H1 (cell line): ENCODE measurements around the gene MELTF. TPM values are rescaled to one million over a fixed set of nuclear protein-coding genes. Genes with fewer than 3 reads are reported as not detected.

Source experiments
- CTCF ChIA-PET: fragments of 300-600 bp; sonication (Branson Sonifier 250); formaldehyde crosslinking; loops from one replicate; lab custom pipeline; 2021; ENCODE audit not compliant: partially characterized antibody; lab: Charles Lee
- POLR2A ChIA-PET: fragments of 300-600 bp; sonication (Branson Sonifier 250); formaldehyde crosslinking; loops from one replicate; lab custom pipeline; 2021; ENCODE audit warnings: inconsistent platforms; ENCODE audit not compliant: partially characterized antibody; lab: Charles Lee
- DNase-seq, 2 experiments: peaks; one replicate each; pipeline versions ENCODE4 v3.0.0 to v3.0.0-alpha.2; 2010 to 2022; ENCODE audit warnings: low spot score in 2 of 2, low read depth in 1 of 2, mixed read lengths in 1 of 2
- FAIRE-seq: peaks from 2 replicates; lab custom pipeline; 2011; peaks lifted over from hg19 to GRCh38; lab: Jason Lieb, UNC
- H2AFZ ChIP-seq: 2 replicates; pipeline ENCODE4 v1.8.1; 2012; ENCODE audit warnings: low read length, inconsistent platforms
- H2AK5ac ChIP-seq: 2 replicates; pipeline ENCODE4 v1.6.1; 2013; ENCODE audit warnings: low read depth, low read length
- H2BK120ac ChIP-seq: replicated peaks from 2 replicates; pipeline ENCODE3; 2013; ENCODE audit warnings: low read depth, low read length, inconsistent platforms
- H2BK12ac ChIP-seq: 2 replicates; pipeline ENCODE4 v1.6.1; 2013; ENCODE audit warnings: low read depth, low read length
- H2BK15ac ChIP-seq: 2 replicates; pipeline ENCODE4 v1.6.1; 2013; ENCODE audit warnings: low read length
- H2BK20ac ChIP-seq: 2 replicates; pipeline ENCODE4 v1.6.1; 2013; ENCODE audit warnings: low read length
- H2BK5ac ChIP-seq: 2 replicates; pipeline ENCODE4 v1.6.1; 2013; ENCODE audit warnings: low read depth, low read length
- H3K14ac ChIP-seq: 2 replicates; pipeline ENCODE4 v1.6.1; 2013; ENCODE audit warnings: inconsistent platforms; ENCODE audit not compliant: insufficient read length
- H3K18ac ChIP-seq: 2 replicates; pipeline ENCODE4 v1.6.1; 2013; ENCODE audit warnings: low read length; ENCODE audit errors: extremely low read depth
- H3K23ac ChIP-seq: 2 replicates; pipeline ENCODE4 v1.6.1; 2013; ENCODE audit warnings: inconsistent platforms; ENCODE audit not compliant: insufficient read length
- H3K23me2 ChIP-seq: 2 replicates; pipeline ENCODE4 v1.6.1; 2013; ENCODE audit warnings: low read depth, low read length
- H3K27ac ChIP-seq: 2 replicates; pipeline ENCODE4 v1.6.1; 2011; ENCODE audit warnings: low read depth, low read length, inconsistent platforms
- H3K27me3 ChIP-seq, 4 experiments: replicated peaks in 1 of 4; 1 replicate in 1 of 4; 2 replicates in 3 of 4; pipeline versions ENCODE4 v1.6.1 to v1.8.1; 2011 to 2013; ENCODE audit warnings: low read length in 3 of 4, mild to moderate bottlenecking in 3 of 4, inconsistent platforms in 2 of 4, mixed read lengths in 2 of 4, moderate library complexity in 1 of 4; ENCODE audit not compliant: control insufficient read depth in 3 of 4, insufficient read depth in 3 of 4; ENCODE audit errors: extremely low read depth in 1 of 4
- H3K36me3 ChIP-seq, 4 experiments: 2 replicates each; pipeline versions ENCODE4 v1.6.1 to v1.8.1; 2011 to 2013; ENCODE audit warnings: mild to moderate bottlenecking in 4 of 4, low read length in 3 of 4, moderate library complexity in 2 of 4, control low read depth in 1 of 4, inconsistent platforms in 1 of 4; ENCODE audit not compliant: insufficient read depth in 4 of 4, control insufficient read depth in 2 of 4
- H3K4ac ChIP-seq: replicated peaks from 2 replicates; pipeline ENCODE3; 2013; ENCODE audit warnings: low read length, low read depth, mixed read lengths, inconsistent platforms; ENCODE audit not compliant: insufficient read length
- H3K4me1 ChIP-seq, 4 experiments: replicated peaks in 1 of 4; 1 replicate in 1 of 4; 2 replicates in 3 of 4; pipeline versions ENCODE4 v1.6.1 to v1.8.1; 2011 to 2013; ENCODE audit warnings: low read length in 3 of 4, inconsistent platforms in 2 of 4, mixed read lengths in 1 of 4; ENCODE audit not compliant: insufficient read depth in 4 of 4, control insufficient read depth in 3 of 4
- H3K4me2 ChIP-seq, 2 experiments: 2 replicates each; pipeline versions ENCODE4 v1.6.1 to v1.8.1; 2011 to 2013; ENCODE audit warnings: low read depth in 2 of 2, low read length in 2 of 2, control low read depth in 1 of 2, inconsistent platforms in 1 of 2, mild to moderate bottlenecking in 1 of 2; ENCODE audit not compliant: insufficient read depth in 1 of 2
- H3K4me3 ChIP-seq, 4 experiments: fragments of 200-600, 300-600 bp in 1 of 4; sonication (generic), shearing (Covaris generic), sonication (Bioruptor Twin) in 1 of 4; 2 replicates each; pipeline versions ENCODE4 v1.5.1 to v1.8.1; 2011 to 2016; ENCODE audit warnings: low read length in 4 of 4, low read depth in 3 of 4, control low read depth in 2 of 4, inconsistent platforms in 2 of 4, mild to moderate bottlenecking in 2 of 4, mixed read lengths in 1 of 4, moderate library complexity in 1 of 4; ENCODE audit not compliant: insufficient read depth in 2 of 4; ENCODE audit errors: extremely low read depth in 1 of 4
- H3K56ac ChIP-seq: replicated peaks from 2 replicates; pipeline ENCODE3; 2013; ENCODE audit warnings: low read depth, mild to moderate bottlenecking, mixed read lengths, low read length, inconsistent platforms; ENCODE audit not compliant: insufficient read length
- H3K79me1 ChIP-seq: 2 replicates; pipeline ENCODE4 v1.6.1; 2013; ENCODE audit warnings: low read depth, low read length, control low read depth
- H3K79me2 ChIP-seq, 2 experiments: 2 replicates each; pipeline versions ENCODE4 v1.6.1 to v1.8.1; 2012 to 2013; ENCODE audit warnings: low read length in 2 of 2, mild to moderate bottlenecking in 2 of 2, inconsistent platforms in 1 of 2; ENCODE audit not compliant: insufficient read depth in 2 of 2, control insufficient read depth in 1 of 2
- H3K9ac ChIP-seq, 4 experiments: replicated peaks in 1 of 4; 1 replicate in 1 of 4; 2 replicates in 3 of 4; pipeline versions ENCODE4 v1.6.1 to v1.8.1; 2011 to 2013; ENCODE audit warnings: low read depth in 3 of 4, low read length in 3 of 4, control low read depth in 2 of 4, mild to moderate bottlenecking in 2 of 4, moderate library complexity in 2 of 4, inconsistent platforms in 1 of 4; ENCODE audit errors: extremely low read depth in 1 of 4
- H3K9me3 ChIP-seq, 2 experiments: 2 replicates each; pipeline versions ENCODE4 v1.6.1 to v1.8.1; 2012 to 2013; ENCODE audit warnings: mild to moderate bottlenecking in 2 of 2, moderate library complexity in 2 of 2, control low read depth in 1 of 2, inconsistent platforms in 1 of 2, low read depth in 1 of 2, low read length in 1 of 2, mixed read lengths in 1 of 2; ENCODE audit not compliant: insufficient read depth in 2 of 2
- H4K20me1 ChIP-seq, 2 experiments: replicated peaks in 1 of 2; 2 replicates each; pipeline versions ENCODE3 to v1.8.1; 2011 to 2013; ENCODE audit warnings: inconsistent platforms in 2 of 2, low read length in 2 of 2, mild to moderate bottlenecking in 1 of 2; ENCODE audit not compliant: insufficient read depth in 2 of 2, control insufficient read depth in 1 of 2
- H4K5ac ChIP-seq: 2 replicates; pipeline ENCODE4 v1.6.1; 2013; ENCODE audit warnings: low read length, low read depth, mixed read lengths, inconsistent platforms; ENCODE audit not compliant: insufficient read length
- H4K8ac ChIP-seq: 2 replicates; pipeline ENCODE4 v1.8.0; 2013; ENCODE audit warnings: mild to moderate bottlenecking, moderate library complexity, low read length, inconsistent platforms; ENCODE audit not compliant: insufficient read depth; ENCODE audit errors: extremely low read depth
- H4K91ac ChIP-seq: replicated peaks from 2 replicates; pipeline ENCODE3; 2013; ENCODE audit warnings: low read length, mixed read lengths, inconsistent platforms; ENCODE audit not compliant: insufficient read length
- ASH2L ChIP-seq: fragments of 200-600, 300-600 bp; sonication (generic); IDR thresholded peaks from one replicate; pipeline ENCODE4 v1.7.1; 2017; ENCODE audit warnings: low read length
- HDAC6 ChIP-seq: IDR thresholded peaks from one replicate; pipeline ENCODE4 v1.7.1; 2012; ENCODE audit warnings: low read depth, mild to moderate bottlenecking, inconsistent platforms, low read length, moderate library complexity
- KDM4A ChIP-seq: IDR thresholded peaks from one replicate; pipeline ENCODE4 v1.7.1; 2012; ENCODE audit warnings: low read depth, mild to moderate bottlenecking, moderate library complexity, low read length, inconsistent platforms; ENCODE audit not compliant: severe bottlenecking
- MAX ChIP-seq: IDR thresholded peaks from 2 replicates; pipeline ENCODE4 v1.6.1; 2012; ENCODE audit warnings: inconsistent platforms
- RAD21 ChIP-seq, 2 experiments: IDR thresholded peaks in 1 of 2; conservative IDR thresholded peaks in 1 of 2; 2 replicates each; pipeline ENCODE4 v1.6.1; 2011; ENCODE audit warnings: low read depth in 2 of 2, low read length in 2 of 2, improper control_type of control experiment in 1 of 2, inconsistent platforms in 1 of 2, mild to moderate bottlenecking in 1 of 2, moderate library complexity in 1 of 2
- RBBP5 ChIP-seq: IDR thresholded peaks from 2 replicates; pipeline ENCODE4 v1.7.1; 2012; ENCODE audit warnings: low read depth, mild to moderate bottlenecking, inconsistent platforms, low read length, moderate library complexity, borderline replicate concordance
- SIN3A ChIP-seq, 2 experiments: IDR thresholded peaks in 1 of 2; conservative IDR thresholded peaks in 1 of 2; 2 replicates each; pipeline ENCODE4 v1.6.1; 2011 to 2012; ENCODE audit warnings: low read length in 2 of 2, improper control_type of control experiment in 1 of 2, low read depth in 1 of 2, mild to moderate bottlenecking in 1 of 2
- SIX5 ChIP-seq: IDR thresholded peaks from 2 replicates; pipeline ENCODE4 v1.6.1; 2011; ENCODE audit warnings: mild to moderate bottlenecking, low read depth, low read length
- WGBS, 2 experiments: shearing (Covaris generic) in 1 of 2; methylation state at CpG; one replicate each; pipeline versions ENCODE4 v1.1.6 to v1.1.7; 2013 to 2015; ENCODE audit warnings: low lambda C conversion rate in 2 of 2, mixed read lengths in 2 of 2, inconsistent platforms in 1 of 2, low coverage in 1 of 2, missing lambda C conversion rate in 1 of 2; ENCODE audit not compliant: insufficient replicate concordance in 2 of 2, insufficient coverage in 1 of 2, insufficient read length in 1 of 2; ENCODE audit errors: extremely low coverage in 1 of 2, missing lambda C conversion rate in 1 of 2; 5-methylcytosine and 5-hydroxymethylcytosine counted together
- polyA plus RNA-seq, 7 experiments: library from polyadenylated mRNA; depleted of rRNA in 3 of 7; stranded (reverse) in 5 of 7; unstranded in 2 of 7; fragments of >200 nt in 5 of 7; fragments of 200-250 nt in 2 of 7; gene quantifications; 1 replicate in 5 of 7; 2 replicates in 1 of 7; 4 replicates in 1 of 7; pipeline versions ENCODE4 v1.2.1 to v1.2.3, GENCODE V29; 2011 to 2013; ENCODE audit warnings: missing spikeins in 2 of 7, mixed read lengths in 2 of 7
- total RNA-seq: library from RNA; stranded (reverse); fragmentation: NEBNext Ultra II Directional; extraction: Animal tissue kit (Norgen Biotek cat#: 25700); gene quantifications from 2 replicates; pipeline ENCODE4 v1.2.1, GENCODE V29; 2021
- TF ChIP-seq, protein P1 (sequence below): IDR thresholded peaks from 2 replicates; pipeline ENCODE4 v1.6.1; 2012; ENCODE audit warnings: low read length, inconsistent platforms

Gene MELTF
- total and polyA plus RNA-seq, 2 of the 8 experiments (the other 6 are each of a cell fraction or from before 2014, with no cell fraction given), result 1.7 to 3.5 TPM

DNA sequence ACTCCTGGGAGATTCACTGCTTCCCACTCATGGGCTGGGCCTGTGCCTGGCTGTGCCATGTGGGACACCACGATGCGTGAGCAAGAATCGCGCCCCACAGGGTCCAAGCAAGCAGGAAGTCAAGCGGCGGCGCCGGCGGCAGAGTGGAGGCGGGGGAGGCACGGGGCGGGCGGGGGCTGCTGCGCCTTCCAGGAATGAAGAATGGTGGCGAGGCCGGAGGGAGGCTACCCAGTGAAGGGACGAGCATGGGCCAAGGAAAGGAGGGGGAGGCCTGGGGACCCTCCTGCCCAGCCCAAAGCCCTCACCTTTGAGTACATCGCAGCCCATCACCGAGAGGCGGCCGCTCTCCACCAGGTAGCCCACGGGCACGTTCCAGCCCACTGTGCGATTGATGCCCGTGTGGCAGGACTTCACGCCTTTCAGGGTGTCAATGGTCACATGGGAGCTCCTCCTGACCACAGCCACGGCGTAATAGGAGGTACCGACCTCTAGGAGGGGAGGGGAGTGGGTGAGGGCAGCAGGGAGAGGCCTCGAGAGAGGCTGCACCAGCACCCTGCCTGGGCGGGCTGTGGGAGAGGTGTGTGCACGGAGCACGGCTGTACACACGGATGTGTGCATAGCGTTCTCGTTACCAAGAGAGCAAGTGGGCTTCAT, 5.5 kb downstream of the MELTF start:
- no peak overlapping the region for H2BK15ac ChIP-seq
- H3K23me2 ChIP-seq, result peaks cover 3% of the 10 kb centered on the region; the same call in 1 of the 2 replicates
- CTCF ChIA-PET, result interaction anchor here (1.2 to 16.7 kb wide), 3 partner anchors 8 to 46 kb away, joined by 3 to 245 read pairs (median 3); no protein-coding TSS in a partner anchor
- no peaks in the 10 kb centered on the region for H3K9me3 ChIP-seq
- no peak overlapping the region for H2BK120ac ChIP-seq
- no peaks in the 10 kb centered on the region for H3K36me3 ChIP-seq
- H3K79me1 ChIP-seq, result no peaks in the 10 kb centered on the region
- H3K4me3 ChIP-seq, result no peak overlapping the region
- no peak overlapping the region for H3K56ac ChIP-seq
- no peaks in the 10 kb centered on the region for H3K79me2 ChIP-seq
- no peak overlapping the region for H4K91ac ChIP-seq
- DNase-seq (no peak), FAIRE-seq (no peak)
- H2BK5ac ChIP-seq, result no peak overlapping the region
- no peak overlapping the region for H2AK5ac ChIP-seq
- no peak overlapping the region for H4K8ac ChIP-seq
- peaks cover 0 to 4% of the 10 kb centered on the region in 2 experiments for H4K20me1 ChIP-seq
- H3K23ac ChIP-seq, result no peak overlapping the region
- 89% methylated on average over 24 of the region's 36 CpGs; no CpG with 5 or more reads in 1 of the 2 experiments for WGBS, 2 experiments
- no peak overlapping the region for H2AFZ ChIP-seq
- H3K27ac ChIP-seq, result no peak overlapping the region
- H3K14ac ChIP-seq, result no peak overlapping the region
- peaks cover 5 to 16% (median 12%) of the 10 kb centered on the region in 4 experiments; a peak in 6 of 7 replicates for H3K27me3 ChIP-seq
- peaks cover 0 to 20% (median 13%) of the 10 kb centered on the region in 4 experiments; a peak in 6 of 7 replicates for H3K4me1 ChIP-seq
- H3K18ac ChIP-seq, result no peak overlapping the region
- no peak overlapping the region for H3K4me2 ChIP-seq
- POLR2A ChIA-PET, result interaction anchor here (0.6 to 0.9 kb wide), 2 partner anchors 13 to 575 kb away, joined by 3 to 4 read pairs; no protein-coding TSS in a partner anchor
- H4K5ac ChIP-seq, result no peak overlapping the region
- peak overlapping the region; percentile 63 for H3K4ac ChIP-seq
- H2BK20ac ChIP-seq, result no peak overlapping the region
- H3K9ac ChIP-seq, result no peak overlapping the region
- no peak overlapping the region for H2BK12ac ChIP-seq
- TF ChIP-seq RBBP5 (no peak), SIX5 (no peak), SIN3A (conservative IDR thresholded peaks at IDR 0.05 in 1 of 2, IDR thresholded peaks at IDR 0.05 in 1 of 2; ENCODE audit: low read depth in 1 of 2, low read length in 2 of 2) (no peak), MAX (peak; percentile 57), KDM4A (no peak), ASH2L (no peak), RAD21 (IDR thresholded peaks at IDR 0.05 in 1 of 2, conservative IDR thresholded peaks at IDR 0.05 in 1 of 2; ENCODE audit: low read depth in 2 of 2, low read length in 2 of 2) (no peak), HDAC6 (no peak)
- TF ChIP-seq, protein P1, sequence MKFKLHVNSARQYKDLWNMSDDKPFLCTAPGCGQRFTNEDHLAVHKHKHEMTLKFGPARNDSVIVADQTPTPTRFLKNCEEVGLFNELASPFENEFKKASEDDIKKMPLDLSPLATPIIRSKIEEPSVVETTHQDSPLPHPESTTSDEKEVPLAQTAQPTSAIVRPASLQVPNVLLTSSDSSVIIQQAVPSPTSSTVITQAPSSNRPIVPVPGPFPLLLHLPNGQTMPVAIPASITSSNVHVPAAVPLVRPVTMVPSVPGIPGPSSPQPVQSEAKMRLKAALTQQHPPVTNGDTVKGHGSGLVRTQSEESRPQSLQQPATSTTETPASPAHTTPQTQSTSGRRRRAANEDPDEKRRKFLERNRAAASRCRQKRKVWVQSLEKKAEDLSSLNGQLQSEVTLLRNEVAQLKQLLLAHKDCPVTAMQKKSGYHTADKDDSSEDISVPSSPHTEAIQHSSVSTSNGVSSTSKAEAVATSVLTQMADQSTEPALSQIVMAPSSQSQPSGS, result no peak
